ENCODE measurements around the gene FIZ1.

Gene FIZ1, protein sequence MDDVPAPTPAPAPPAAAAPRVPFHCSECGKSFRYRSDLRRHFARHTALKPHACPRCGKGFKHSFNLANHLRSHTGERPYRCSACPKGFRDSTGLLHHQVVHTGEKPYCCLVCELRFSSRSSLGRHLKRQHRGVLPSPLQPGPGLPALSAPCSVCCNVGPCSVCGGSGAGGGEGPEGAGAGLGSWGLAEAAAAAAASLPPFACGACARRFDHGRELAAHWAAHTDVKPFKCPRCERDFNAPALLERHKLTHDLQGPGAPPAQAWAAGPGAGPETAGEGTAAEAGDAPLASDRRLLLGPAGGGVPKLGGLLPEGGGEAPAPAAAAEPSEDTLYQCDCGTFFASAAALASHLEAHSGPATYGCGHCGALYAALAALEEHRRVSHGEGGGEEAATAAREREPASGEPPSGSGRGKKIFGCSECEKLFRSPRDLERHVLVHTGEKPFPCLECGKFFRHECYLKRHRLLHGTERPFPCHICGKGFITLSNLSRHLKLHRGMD

GRCh38 chr19:55599468-55599841, at the start of gene FIZ1:
Gene FIZ1 (minus strand): TSS chr19:55599517. CDS start chr19:55597865, 1,652 bp downstream.
- peak; percentile 99 for DNase-seq (ENCODE audit: low read depth, low spot score)

- no peak for DNase-seq (ENCODE audit: low read depth, low spot score)
These were observed 49.4 kb upstream of the FIZ1 start for GRCh38 chr19:55648585-55649267.

DNA sequence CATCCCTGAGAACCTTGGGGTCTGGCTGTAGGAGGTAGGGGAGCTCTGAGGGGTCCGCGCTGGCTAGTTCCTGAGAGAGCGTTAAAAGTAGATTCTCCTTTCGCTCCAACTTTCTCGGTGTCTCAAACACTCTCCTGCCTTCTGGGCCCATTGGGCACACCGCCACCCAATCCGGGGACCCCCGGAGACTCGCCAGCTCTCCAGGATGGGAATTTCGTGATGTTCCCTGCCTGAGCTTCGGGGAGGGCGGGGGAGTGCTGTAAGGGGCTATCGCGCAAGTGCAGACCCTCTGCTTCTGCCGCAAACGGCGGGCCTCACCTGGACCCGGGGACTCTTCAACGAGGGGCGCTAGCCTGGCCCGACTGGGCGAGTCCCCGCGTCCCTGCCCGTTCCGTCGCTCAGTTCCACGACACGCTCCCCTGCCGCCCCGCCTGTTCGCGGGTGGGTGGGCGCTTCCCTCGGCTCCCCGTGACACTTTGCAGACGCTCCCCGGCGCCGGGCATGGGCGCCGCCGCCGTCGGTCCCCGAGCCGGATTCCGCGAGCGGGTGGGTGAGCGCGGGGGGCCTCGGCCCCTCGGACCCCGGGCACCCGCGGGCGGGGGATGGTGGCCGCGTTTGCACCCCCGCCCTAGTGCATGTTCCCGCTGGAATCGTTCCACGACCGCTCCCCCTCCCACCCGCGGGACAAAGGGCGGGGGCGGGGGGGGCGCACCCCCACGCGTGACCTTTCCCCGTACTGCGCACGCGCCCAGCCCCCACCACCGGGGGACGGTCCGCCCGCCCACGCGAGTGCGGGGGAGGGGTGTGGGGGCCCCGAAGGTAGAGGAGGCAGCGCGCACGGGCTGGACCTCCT, 48.6 kb upstream of the FIZ1 start, which contains the start of gene CCDC106:
CCDC106 (plus strand) TSS at position 481 of the 853 bp plus-strand sequence. CDS start 835 bp downstream, outside the sequence.
- DNase-seq (ENCODE audit: low read depth, low spot score): peak; percentile 90

- DNase-seq (ENCODE audit: low read depth, low spot score): no peak
These were observed 47.8 kb upstream of the FIZ1 start for GRCh38 chr19:55646889-55647731.

DNA sequence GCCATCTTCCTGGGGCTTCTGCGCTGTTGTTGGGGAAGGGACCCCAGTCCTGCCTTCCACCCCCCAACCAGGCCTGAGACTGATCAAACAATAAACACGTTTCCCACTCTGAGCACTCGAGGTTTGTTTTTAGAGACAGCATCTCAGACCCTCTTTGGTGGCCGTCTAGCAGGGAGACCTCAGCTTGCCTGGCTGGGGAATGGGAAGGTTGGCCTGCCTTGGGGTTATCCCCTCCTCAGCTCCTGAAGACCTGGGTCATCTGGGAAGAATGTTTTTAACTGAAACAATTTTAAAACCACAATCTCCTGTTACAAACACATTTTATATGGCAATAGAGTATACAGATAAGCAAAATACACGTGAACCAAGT, 46.2 kb upstream of the FIZ1 start:
- no peak for DNase-seq (ENCODE audit: low read depth, low spot score)

DNA sequence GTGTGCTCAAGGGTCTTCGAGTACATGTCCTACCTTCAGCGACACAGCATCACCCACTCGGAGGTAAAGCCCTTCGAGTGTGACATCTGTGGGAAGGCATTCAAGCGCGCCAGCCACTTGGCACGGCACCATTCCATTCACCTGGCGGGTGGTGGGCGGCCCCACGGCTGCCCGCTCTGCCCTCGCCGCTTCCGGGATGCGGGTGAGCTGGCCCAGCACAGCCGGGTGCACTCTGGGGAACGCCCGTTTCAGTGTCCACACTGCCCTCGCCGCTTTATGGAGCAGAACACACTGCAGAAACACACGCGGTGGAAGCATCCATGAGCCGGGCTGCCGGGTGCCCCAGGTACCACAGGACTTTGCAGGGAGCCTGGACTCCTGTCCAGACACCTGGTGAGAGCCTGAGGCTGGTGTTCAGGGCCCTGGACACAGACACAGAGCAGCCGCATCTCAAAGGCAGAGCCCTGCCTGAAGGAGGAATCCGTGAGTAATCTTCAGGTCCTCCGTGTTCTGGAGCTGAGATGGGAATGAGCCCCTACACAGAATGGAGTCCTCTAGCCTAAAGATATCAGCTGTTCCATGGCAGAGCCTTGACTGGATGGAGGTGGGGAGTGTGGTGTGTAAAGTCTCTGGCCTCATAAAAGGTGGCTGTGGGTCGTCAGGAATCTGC, 45.7 kb upstream of the FIZ1 start:
- DNase-seq (ENCODE audit: low read depth, low spot score): no peak

GRCh38 chr19:55644191-55644833, 45.0 kb upstream of the FIZ1 start:
- DNase-seq (ENCODE audit: low read depth, low spot score): no peak

GRCh38 chr19:55643887-55644176, 44.5 kb upstream of the FIZ1 start:
- DNase-seq (ENCODE audit: low read depth, low spot score): no peak

DNA sequence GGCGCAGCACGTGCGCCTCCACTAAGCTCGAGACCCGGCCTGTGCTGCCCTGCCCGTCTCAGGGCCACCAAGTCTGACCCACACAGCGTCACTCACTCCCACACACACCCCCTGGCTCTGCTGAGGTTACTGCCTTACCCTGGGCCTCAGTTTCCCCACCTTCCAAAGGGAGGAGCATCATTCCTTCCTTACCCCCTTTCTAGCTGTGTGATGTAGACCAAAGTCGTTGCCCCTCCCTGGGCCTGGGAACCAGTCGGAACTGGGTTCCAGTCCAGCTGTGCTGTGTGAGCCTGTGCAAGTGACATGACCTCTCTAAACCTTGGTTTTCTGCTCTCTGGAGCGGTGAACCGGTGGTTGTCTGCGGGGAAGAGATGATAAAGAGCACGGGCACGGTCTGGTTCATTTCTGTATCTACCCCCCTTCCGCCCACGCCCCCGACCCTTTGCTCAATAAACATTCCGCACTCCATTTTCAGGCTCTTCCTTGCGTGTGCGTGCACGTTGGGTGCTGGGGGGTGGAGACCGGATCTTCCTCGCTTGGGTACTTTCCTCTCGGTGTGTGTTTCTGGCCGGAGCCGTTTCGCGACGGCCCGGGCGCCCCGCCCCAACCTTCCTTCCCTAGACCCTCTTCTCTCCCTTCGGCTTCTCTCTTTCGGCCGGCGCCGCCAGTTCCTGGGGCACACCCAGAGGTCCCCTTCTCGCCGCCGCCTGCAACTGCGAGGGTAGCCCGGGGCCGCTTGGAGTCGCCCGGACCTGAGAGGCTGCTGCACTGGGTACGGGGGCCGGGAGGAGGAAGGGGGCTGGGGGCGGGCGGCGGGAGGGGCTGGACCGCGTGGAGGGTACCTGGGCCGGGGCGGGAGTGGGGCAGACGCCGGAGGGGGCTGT, 43.9 kb upstream of the FIZ1 start, which contains the start of gene ZNF581:
ZNF581 (plus strand) TSS at position 647 of the 884 bp plus-strand sequence. CDS start 923 bp downstream, outside the sequence.
- peak; percentile 87 for DNase-seq (ENCODE audit: low read depth, low spot score)

DNA sequence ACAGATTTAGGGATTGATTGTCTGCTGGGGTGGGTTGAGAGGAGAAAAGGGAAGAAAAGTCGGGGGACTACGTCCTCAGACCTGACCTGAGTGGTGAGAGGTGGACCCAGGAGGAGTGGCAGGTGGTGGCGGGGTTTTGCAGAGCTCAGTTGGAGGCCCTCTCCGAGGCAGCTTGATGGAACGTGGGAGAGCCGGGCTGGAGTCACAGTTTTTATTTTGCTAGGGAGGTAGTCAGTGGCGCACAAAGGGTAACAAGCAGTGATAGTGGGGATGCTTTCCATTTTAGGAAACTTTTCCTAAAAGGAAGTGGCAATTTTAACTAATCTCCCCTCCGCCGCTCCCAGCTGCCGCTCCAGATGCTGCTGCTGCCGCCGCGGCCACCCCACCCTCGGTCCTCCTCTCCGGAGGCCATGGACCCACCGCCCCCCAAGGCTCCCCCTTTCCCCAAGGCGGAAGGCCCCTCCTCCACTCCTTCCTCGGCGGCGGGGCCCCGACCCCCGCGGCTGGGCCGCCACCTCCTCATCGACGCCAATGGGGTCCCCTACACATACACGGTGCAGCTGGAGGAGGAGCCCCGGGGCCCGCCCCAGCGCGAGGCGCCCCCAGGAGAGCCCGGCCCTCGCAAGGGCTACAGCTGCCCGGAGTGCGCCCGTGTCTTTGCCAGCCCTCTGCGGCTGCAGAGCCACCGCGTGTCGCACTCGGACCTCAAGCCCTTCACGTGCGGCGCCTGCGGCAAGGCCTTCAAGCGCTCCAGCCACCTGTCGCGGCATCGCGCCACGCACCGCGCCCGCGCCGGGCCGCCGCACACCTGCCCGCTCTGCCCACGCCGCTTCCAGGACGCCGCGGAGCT, 43.1 kb upstream of the FIZ1 start:
- peak; percentile 45 for DNase-seq (ENCODE audit: low read depth, low spot score)

DNA sequence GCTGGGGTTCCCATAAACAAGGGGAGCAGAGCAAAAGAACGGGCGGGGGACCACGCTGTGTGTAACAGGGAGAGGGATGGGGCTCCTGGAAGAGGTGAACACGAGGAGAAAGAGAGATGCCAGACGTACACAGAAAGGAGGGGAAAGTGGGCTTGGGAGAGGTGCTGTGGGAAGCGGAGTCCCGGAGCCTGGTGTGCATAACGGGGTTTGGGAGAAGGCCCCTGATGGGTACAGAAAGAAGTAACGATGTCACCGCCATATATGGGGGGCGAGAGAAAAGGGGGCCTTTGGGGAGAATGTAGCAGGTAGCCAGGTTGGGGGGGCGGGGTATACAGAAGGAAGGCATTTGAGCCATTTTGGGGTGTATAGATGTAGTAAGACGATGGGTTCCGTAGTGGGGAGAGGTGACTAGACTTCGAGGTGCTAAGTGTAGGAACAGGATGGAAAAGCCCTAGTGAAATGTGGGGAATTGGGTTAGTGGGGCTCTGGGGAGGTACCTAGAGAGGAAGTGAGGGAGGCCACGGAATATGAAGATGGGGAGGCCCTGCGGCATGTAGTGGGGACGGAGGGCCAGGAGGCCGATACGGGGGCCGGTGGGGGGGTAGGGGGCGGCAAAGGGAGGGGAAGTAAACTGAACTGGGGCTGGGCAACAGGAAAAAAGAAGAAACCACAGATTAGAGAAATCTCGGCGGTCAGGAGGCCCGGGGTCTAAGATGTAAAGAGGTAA, 42.3 kb upstream of the FIZ1 start:
- DNase-seq (ENCODE audit: low read depth, low spot score): peak; percentile 28

GRCh38 chr19:55640577-55641425, 41.5 kb upstream of the FIZ1 start, which contains the start of gene ZNF580:
Gene ZNF580 (plus strand): TSS chr19:55641002. CDS start chr19:55642509, 1,507 bp downstream.
- DNase-seq (ENCODE audit: low read depth, low spot score): peak; percentile 88

DNA sequence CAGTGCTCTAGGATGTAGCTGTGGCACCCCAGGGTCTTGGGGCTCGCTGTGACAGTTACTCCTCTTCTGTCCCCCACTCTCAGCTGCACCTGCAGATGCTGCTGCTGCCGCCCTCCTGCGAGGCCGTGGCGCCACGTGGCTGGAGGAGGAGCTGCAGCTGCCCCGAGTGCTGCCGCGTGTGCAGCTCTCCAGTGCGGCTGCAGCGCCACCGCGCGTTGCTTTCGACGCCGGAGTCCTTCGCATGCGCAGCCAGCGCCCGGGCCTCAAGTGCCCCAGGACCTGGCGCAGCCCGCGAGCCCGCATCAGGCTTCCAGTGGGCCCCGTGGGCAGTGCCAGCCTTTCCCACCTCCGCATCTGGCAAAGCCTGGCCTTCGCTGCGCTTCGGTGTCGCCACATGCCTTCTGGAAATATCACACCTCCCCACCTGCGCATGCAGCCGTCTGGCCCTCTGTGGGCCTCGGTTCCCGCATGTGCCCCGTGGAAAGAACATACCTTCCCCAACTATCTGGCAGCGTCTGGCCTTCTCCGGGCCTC, 40.8 kb upstream of the FIZ1 start:
- peak; percentile 82 for DNase-seq (ENCODE audit: low read depth, low spot score)

GRCh38 chr19:55638864-55639359, 39.6 kb upstream of the FIZ1 start:
- peak; percentile 41 for DNase-seq (ENCODE audit: low read depth, low spot score)

- no peak for DNase-seq (ENCODE audit: low read depth, low spot score)
These were observed 38.2 kb upstream of the FIZ1 start for GRCh38 chr19:55637534-55637933.

GRCh38 chr19:55636723-55637122, 37.4 kb upstream of the FIZ1 start:
- no peak for DNase-seq (ENCODE audit: low read depth, low spot score)

Measured in astrocyte of the hippocampus (primary cell).